ENCODE data around the gene SPEN. TPM values are rescaled to one million over a fixed set of nuclear protein-coding genes. Genes with fewer than 3 reads are reported as not detected.

SPEN gene
- polyA plus RNA-seq, 1 donor from 2014 or later = 7.1 TPM

DNA sequence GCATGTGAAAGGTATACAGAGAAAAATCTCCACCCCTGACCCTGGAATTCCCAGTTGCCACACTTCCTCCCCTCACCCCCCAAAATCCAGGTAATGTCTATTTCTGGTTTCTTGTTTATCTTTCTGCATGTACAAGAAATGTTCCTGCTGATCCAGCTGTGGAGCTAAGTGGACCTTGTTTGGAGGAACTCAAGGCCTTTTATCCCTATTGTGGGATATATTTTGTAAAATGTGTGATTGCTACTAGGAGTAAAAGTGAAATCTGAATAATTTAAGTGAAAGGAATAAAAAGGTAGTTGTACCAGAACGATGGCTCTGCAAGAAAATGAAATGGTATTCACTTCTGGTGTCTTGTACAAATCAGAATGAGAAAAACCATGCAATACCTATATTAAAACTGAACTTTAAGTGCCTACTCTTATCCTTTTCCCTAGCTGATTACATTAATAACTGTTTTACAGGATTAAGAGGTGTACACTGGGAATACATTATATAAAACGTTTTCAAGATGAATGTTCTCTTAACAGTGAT is 3.0 kb downstream of the SPEN start:
- H4K20me1 ChIP-seq (ENCODE audit: insufficient read depth) = no peaks in the 10 kb centered on the region
- peak overlapping the region; percentile 89 for H3K9ac ChIP-seq (ENCODE audit: low read length)

DNA sequence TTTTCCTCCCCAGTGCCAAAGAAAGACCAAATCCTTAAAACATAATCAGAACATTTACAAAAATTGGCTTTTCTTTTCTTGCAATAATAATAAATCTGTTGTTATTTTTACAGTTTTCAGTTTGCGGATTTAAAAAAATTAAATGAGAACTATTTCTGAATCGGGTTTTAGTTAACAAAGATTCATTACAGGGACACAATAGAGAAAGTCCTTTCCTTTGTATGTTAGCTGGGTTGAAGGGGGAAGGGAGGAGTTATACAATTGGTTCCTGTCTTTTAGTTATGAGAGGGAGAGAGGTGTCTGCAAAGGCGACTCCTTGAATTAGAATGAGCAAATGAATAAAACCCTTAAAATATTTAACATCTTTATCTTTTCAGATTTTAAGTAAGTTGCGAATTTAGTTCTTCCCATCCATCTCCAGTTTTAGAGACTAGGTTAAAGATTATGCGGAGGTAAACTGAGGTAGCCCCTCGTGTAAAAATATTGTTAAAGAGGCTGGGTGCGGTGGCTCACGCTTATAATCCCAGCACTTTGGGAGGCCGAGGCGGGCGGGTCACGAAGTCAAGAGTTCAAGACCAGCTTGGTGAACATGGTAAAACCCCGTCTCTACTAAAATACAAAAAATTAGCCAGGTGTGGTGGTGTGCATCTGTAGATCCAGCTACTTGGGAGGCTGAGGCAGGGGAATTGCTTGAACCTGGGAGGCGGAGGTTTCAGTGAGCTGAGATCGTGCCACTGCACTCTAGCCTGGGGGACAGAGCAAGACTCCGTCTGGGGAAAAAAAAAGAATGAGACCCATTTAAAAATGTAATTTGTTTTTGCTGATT is 3.9 kb downstream of the SPEN start:
- peaks cover 10% of the 10 kb centered on the region for H3F3A ChIP-seq (ENCODE audit: insufficient read depth, low read length, poor library complexity, severe bottlenecking)
- H3K9ac ChIP-seq (ENCODE audit: low read length) = peak overlapping the region; percentile 89
- peak overlapping the region; percentile 97 for H3K27ac ChIP-seq (ENCODE audit: low read length)
- H3K79me2 ChIP-seq (replicated peaks; ENCODE audit: insufficient read depth, low read length) = peaks cover 77% of the 10 kb centered on the region
- peak overlapping the region; percentile 98 for H3K4me3 ChIP-seq (ENCODE audit: low read length)
- H4K20me1 ChIP-seq (ENCODE audit: insufficient read depth) = no peaks in the 10 kb centered on the region
- TF ChIP-seq, protein P1, sequence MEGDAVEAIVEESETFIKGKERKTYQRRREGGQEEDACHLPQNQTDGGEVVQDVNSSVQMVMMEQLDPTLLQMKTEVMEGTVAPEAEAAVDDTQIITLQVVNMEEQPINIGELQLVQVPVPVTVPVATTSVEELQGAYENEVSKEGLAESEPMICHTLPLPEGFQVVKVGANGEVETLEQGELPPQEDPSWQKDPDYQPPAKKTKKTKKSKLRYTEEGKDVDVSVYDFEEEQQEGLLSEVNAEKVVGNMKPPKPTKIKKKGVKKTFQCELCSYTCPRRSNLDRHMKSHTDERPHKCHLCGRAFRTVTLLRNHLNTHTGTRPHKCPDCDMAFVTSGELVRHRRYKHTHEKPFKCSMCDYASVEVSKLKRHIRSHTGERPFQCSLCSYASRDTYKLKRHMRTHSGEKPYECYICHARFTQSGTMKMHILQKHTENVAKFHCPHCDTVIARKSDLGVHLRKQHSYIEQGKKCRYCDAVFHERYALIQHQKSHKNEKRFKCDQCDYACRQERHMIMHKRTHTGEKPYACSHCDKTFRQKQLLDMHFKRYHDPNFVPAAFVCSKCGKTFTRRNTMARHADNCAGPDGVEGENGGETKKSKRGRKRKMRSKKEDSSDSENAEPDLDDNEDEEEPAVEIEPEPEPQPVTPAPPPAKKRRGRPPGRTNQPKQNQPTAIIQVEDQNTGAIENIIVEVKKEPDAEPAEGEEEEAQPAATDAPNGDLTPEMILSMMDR (IDR thresholded peaks at IDR 0.05; ENCODE audit: poor library complexity, severe bottlenecking) = no peak
- TF ChIP-seq SMC3 (conservative IDR thresholded peaks at IDR 0.05; ENCODE audit: poor library complexity) (no peak), EP300 (conservative IDR thresholded peaks at IDR 0.05; ENCODE audit: poor library complexity, severe bottlenecking) (no peak), EZH2 (IDR thresholded peaks at IDR 0.05; ENCODE audit: borderline replicate concordance, insufficient read depth, low read length, poor library complexity, severe bottlenecking) (no peak), TAF1 (IDR thresholded peaks at IDR 0.05; ENCODE audit: low read depth) (no peak), MXI1 (conservative IDR thresholded peaks at IDR 0.05; ENCODE audit: poor library complexity, severe bottlenecking) (no peak), RAD21 (conservative IDR thresholded peaks at IDR 0.05) (no peak), POLR2AphosphoS5 (IDR thresholded peaks at IDR 0.05) (no peak)
- TF ChIP-seq, protein P2, sequence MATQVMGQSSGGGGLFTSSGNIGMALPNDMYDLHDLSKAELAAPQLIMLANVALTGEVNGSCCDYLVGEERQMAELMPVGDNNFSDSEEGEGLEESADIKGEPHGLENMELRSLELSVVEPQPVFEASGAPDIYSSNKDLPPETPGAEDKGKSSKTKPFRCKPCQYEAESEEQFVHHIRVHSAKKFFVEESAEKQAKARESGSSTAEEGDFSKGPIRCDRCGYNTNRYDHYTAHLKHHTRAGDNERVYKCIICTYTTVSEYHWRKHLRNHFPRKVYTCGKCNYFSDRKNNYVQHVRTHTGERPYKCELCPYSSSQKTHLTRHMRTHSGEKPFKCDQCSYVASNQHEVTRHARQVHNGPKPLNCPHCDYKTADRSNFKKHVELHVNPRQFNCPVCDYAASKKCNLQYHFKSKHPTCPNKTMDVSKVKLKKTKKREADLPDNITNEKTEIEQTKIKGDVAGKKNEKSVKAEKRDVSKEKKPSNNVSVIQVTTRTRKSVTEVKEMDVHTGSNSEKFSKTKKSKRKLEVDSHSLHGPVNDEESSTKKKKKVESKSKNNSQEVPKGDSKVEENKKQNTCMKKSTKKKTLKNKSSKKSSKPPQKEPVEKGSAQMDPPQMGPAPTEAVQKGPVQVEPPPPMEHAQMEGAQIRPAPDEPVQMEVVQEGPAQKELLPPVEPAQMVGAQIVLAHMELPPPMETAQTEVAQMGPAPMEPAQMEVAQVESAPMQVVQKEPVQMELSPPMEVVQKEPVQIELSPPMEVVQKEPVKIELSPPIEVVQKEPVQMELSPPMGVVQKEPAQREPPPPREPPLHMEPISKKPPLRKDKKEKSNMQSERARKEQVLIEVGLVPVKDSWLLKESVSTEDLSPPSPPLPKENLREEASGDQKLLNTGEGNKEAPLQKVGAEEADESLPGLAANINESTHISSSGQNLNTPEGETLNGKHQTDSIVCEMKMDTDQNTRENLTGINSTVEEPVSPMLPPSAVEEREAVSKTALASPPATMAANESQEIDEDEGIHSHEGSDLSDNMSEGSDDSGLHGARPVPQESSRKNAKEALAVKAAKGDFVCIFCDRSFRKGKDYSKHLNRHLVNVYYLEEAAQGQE (IDR thresholded peaks at IDR 0.05; ENCODE audit: borderline replicate concordance) = no peak
- no peaks in the 10 kb centered on the region for H3K27me3 ChIP-seq (ENCODE audit: insufficient read depth, low read depth, low read length)
- H2AFZ ChIP-seq (ENCODE audit: low read depth, low read length) = no peak overlapping the region
- peak overlapping the region; percentile 97 for H3K4me2 ChIP-seq (ENCODE audit: low read length)
- no peaks in the 10 kb centered on the region for H3K9me2 ChIP-seq (ENCODE audit: insufficient read depth, low read length)
- H3K36me3 ChIP-seq (ENCODE audit: insufficient read depth, low read length) = no peaks in the 10 kb centered on the region
- no peaks in the 10 kb centered on the region for H3K9me3 ChIP-seq (ENCODE audit: low read length)

More for the DNA sequence above, 3.0 kb downstream of the SPEN start:
- Histone ChIP-seq H3K27ac (ENCODE audit: low read length) (peak overlapping the region; percentile 97), H3K4me2 (ENCODE audit: low read length) (peak overlapping the region; percentile 97), H3K9me2 (ENCODE audit: insufficient read depth, low read length) (no peaks in the 10 kb centered on the region), H3K4me3 (ENCODE audit: low read length) (peak overlapping the region; percentile 98), H2AFZ (ENCODE audit: low read depth, low read length) (no peak overlapping the region), H3K27me3 (ENCODE audit: insufficient read depth, low read depth, low read length) (no peaks in the 10 kb centered on the region), H3K79me2 (replicated peaks; ENCODE audit: insufficient read depth, low read length) (peaks cover 73% of the 10 kb centered on the region), H3K36me3 (ENCODE audit: insufficient read depth, low read length) (no peaks in the 10 kb centered on the region), H3K9me3 (ENCODE audit: low read length) (no peaks in the 10 kb centered on the region), H3F3A (ENCODE audit: insufficient read depth, low read length, poor library complexity, severe bottlenecking) (peaks cover 10% of the 10 kb centered on the region)
- TF ChIP-seq, protein P2 (IDR thresholded peaks at IDR 0.05; ENCODE audit: borderline replicate concordance) = peak; percentile 55
- TF ChIP-seq EZH2 (IDR thresholded peaks at IDR 0.05; ENCODE audit: borderline replicate concordance, insufficient read depth, low read length, poor library complexity, severe bottlenecking) = no peak

Measured in neural cell (in vitro differentiated cells).